ENCODE data around the gene B9D1. TPM values are rescaled to one million over a fixed set of nuclear protein-coding genes. Genes with fewer than 3 reads are reported as not detected.

The B9D1 gene
- total and polyA plus RNA-seq, 11 donors = 5.6 to 27.9 (median 10.7) TPM

GRCh38 chr17:19397556-19398041 lies 35.1 kb upstream of the B9D1 start:
- Histone ChIP-seq H3K36me3 (no peaks in the 10 kb centered on the region), H3K4me1 (peaks cover 0 to 31% (median 15%) of the 10 kb centered on the region in 12 donors), H3K27ac (peak overlapping the region in 8 of 12 donors; percentile 25 to 71 (median 46)), H3K4me3 (no peak overlapping the region), H3K27me3 (no peaks in the 10 kb centered on the region), H3K9me3 (no peaks in the 10 kb centered on the region)
- TF ChIP-seq POLR2A (IDR thresholded peaks at IDR 0.05) (no peak), CTCF (IDR thresholded peaks at IDR 0.05) (no peak)
- intact Hi-C loops (cut with DNase I) = no loop called here
- peak in 1 of 4 donors; percentile 8 for ATAC-seq
- WGBS, 4 donors = 57 to 76% (median 71%) methylated on average over 4 to 6 of the region's 6 CpGs
- no peak for DNase-seq

GRCh38 chr17:19392303-19392702 lies 29.8 kb upstream of the B9D1 start:
- no peaks in the 10 kb centered on the region for H3K9me3 ChIP-seq
- H3K36me3 ChIP-seq = no peaks in the 10 kb centered on the region
- TF ChIP-seq POLR2A (IDR thresholded peaks at IDR 0.05) (no peak), CTCF (IDR thresholded peaks at IDR 0.05) (no peak)
- no peak overlapping the region for H3K4me3 ChIP-seq
- H3K27ac ChIP-seq = no peak overlapping the region
- intact Hi-C loops (cut with DNase I) = no loop called here
- DNase-seq (peak in 1 of 5 donors; percentile 18), ATAC-seq (no peak)
- no peaks in the 10 kb centered on the region for H3K27me3 ChIP-seq
- 65 to 73% (median 71%) methylated on average over 7 of the region's 7 CpGs for WGBS, 4 donors
- H3K4me1 ChIP-seq = peaks cover 0 to 32% (median 13%) of the 10 kb centered on the region in 12 donors

- H3K4me1 ChIP-seq = peaks cover 0 to 36% (median 19%) of the 10 kb centered on the region in 12 donors
- no peak for ATAC-seq
- H3K27me3 ChIP-seq = no peaks in the 10 kb centered on the region
- intact Hi-C loops (cut with DNase I) = no loop called here
- H3K27ac ChIP-seq = no peak overlapping the region
- H3K4me3 ChIP-seq = no peak overlapping the region
- no peaks in the 10 kb centered on the region for H3K36me3 ChIP-seq
- H3K9me3 ChIP-seq = no peaks in the 10 kb centered on the region
- WGBS, 4 donors = 81 to 93% (median 84%) methylated on average over 5 to 7 of the region's 7 CpGs
- peak in 1 of 5 donors; percentile 11 for DNase-seq
- no peak for TF ChIP-seq CTCF (IDR thresholded peaks at IDR 0.05)
- TF ChIP-seq POLR2A (IDR thresholded peaks at IDR 0.05) = no peak
These were observed 28.9 kb upstream of the B9D1 start for GRCh38 chr17:19391432-19391831.

- intact Hi-C loops (cut with DNase I) = no loop called here
- no peak overlapping the region for H3K27ac ChIP-seq
- H3K4me3 ChIP-seq = no peak overlapping the region
- no peaks in the 10 kb centered on the region for H3K9me3 ChIP-seq
- H3K36me3 ChIP-seq = no peaks in the 10 kb centered on the region
- ATAC-seq (no peak), DNase-seq (no peak)
- no peak for TF ChIP-seq CTCF (IDR thresholded peaks at IDR 0.05)
- no peak for TF ChIP-seq POLR2A (IDR thresholded peaks at IDR 0.05)
- peaks cover 0 to 41% (median 22%) of the 10 kb centered on the region in 12 donors for H3K4me1 ChIP-seq
- no peaks in the 10 kb centered on the region for H3K27me3 ChIP-seq
- WGBS, 4 donors = 81 to 93% (median 90%) methylated on average over 2 of the region's 2 CpGs
These were observed 28.4 kb upstream of the B9D1 start for GRCh38 chr17:19390951-19391350.

All from heart left ventricle (tissue), 16 donors.